DMS 273 (cell line): ENCODE data around the gene ELMO1.

Experiments used
- DNase-seq: peaks from one replicate; lab custom pipeline; 2025; ENCODE audit not compliant: unreplicated experiment; lab: John Stamatoyannopoulos, UW

ELMO1 gene

GRCh38 chr7:37282093-37282444 lies 166.6 kb downstream of the ELMO1 start:
- no peak for DNase-seq

GRCh38 chr7:37281368-37282092 lies 167.1 kb downstream of the ELMO1 start:
- no peak for DNase-seq

- no peak for DNase-seq
Measured at GRCh38 chr7:37277513-37277912, 171.2 kb downstream of the ELMO1 start.

GRCh38 chr7:37275078-37275710 lies 173.5 kb downstream of the ELMO1 start:
- no peak for DNase-seq

GRCh38 chr7:37273891-37274290 lies 174.8 kb downstream of the ELMO1 start:
- no peak for DNase-seq

GRCh38 chr7:37269711-37270508 lies 178.8 kb downstream of the ELMO1 start:
- no peak for DNase-seq

GRCh38 chr7:37267251-37267650 lies 181.4 kb downstream of the ELMO1 start:
- no peak for DNase-seq

GRCh38 chr7:37265876-37266275 lies 182.8 kb downstream of the ELMO1 start:
- no peak for DNase-seq

- DNase-seq = no peak
Measured at GRCh38 chr7:37265006-37265405, 183.7 kb downstream of the ELMO1 start.

GRCh38 chr7:37262181-37262580 lies 186.5 kb downstream of the ELMO1 start:
- DNase-seq = no peak

- no peak for DNase-seq
Measured at GRCh38 chr7:37259319-37259821, 189.3 kb downstream of the ELMO1 start.

GRCh38 chr7:37256631-37257030 lies 192.0 kb downstream of the ELMO1 start:
- DNase-seq = no peak

- no peak for DNase-seq
Measured at GRCh38 chr7:37255327-37255944, 193.2 kb downstream of the ELMO1 start.

- no peak for DNase-seq
Measured at GRCh38 chr7:37251222-37251621, 197.4 kb downstream of the ELMO1 start.

- no peak for DNase-seq
Measured at GRCh38 chr7:37249240-37249639, 199.4 kb downstream of the ELMO1 start.

GRCh38 chr7:37248396-37248861 lies 200.2 kb downstream of the ELMO1 start:
- DNase-seq = no peak

GRCh38 chr7:37247861-37248260 lies 200.8 kb downstream of the ELMO1 start:
- DNase-seq = peak; percentile 19

GRCh38 chr7:37245590-37245989 lies 203.1 kb downstream of the ELMO1 start:
- DNase-seq = no peak

GRCh38 chr7:37236906-37237305 lies 211.8 kb downstream of the ELMO1 start:
- DNase-seq = no peak

- no peak for DNase-seq
Measured at GRCh38 chr7:37235813-37236212, 212.9 kb downstream of the ELMO1 start.

GRCh38 chr7:37234928-37235327 lies 213.7 kb downstream of the ELMO1 start:
- DNase-seq = peak; percentile 59
